NT2/D1 (cell line): ENCODE measurements around the gene IPCEF1.

Experiments
- YY1 ChIP-seq: IDR thresholded peaks from 2 replicates; pipeline ENCODE4 v1.6.1; 2011; ENCODE audit not compliant: insufficient read length, insufficient read depth
- ZNF274 ChIP-seq: IDR thresholded peaks from 2 replicates; pipeline ENCODE4 v1.6.1; 2011; ENCODE audit warnings: mild to moderate bottlenecking, low read depth, low read length

DNA sequence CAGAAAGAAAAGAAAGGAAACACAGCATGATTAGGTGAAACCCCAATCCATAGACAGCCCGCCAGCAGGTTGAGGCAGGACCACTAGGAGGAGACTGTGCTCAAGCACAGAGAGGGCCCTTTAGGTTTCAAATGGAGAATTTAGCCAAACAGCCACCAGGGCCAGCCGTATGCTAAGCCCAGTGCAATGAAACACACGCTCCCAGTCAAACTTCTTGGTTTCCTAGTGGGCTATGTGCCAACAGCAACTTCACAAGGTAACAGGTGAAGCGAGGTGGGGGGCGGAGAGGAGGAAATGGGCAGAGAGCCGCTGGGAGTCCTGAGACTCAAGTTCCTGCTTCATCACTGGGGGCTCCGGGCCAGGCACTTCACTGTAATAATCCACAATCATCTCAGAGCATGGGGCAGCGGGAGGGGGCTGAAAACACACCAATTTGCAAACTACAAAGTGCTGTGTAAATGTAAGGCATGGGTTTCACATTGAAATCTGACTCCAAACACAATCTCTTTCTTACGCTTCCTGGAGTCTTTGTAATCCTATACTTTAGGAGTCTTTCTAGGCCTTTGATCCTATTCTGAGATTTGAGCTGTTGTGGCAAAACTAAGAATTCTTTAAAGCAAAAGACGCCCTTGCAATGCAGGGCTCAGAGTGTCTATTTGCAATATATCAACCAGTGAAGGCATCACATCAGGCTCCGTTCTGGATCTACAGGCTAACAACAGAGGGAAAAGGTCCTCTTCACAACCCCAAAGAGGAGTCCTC is 200.3 kb downstream of the IPCEF1 start:
- no peak for TF ChIP-seq YY1
- TF ChIP-seq ZNF274: no peak
